ENCODE results near the gene CPT1B. TPM values are rescaled to one million over a fixed set of nuclear protein-coding genes. Genes with fewer than 3 reads are reported as not detected.

CPT1B gene
- total RNA-seq, 1 experiment from 2014 or later, result 19.2 TPM

GRCh38 chr22:50625568-50626313 is 47.5 kb upstream of the CPT1B start:
- Histone ChIP-seq H3K9me3 (ENCODE audit: low read depth, low read length, poor library complexity, severe bottlenecking) (no peaks in the 10 kb centered on the region), H3K27me3 (replicated peaks; ENCODE audit: insufficient read depth, low read depth, low read length, poor library complexity) (no peaks in the 10 kb centered on the region), H3K36me3 (ENCODE audit: insufficient read depth, low read length, poor library complexity, severe bottlenecking) (no peaks in the 10 kb centered on the region), H3K27ac (ENCODE audit: low read depth, low read length, poor library complexity, severe bottlenecking) (no peak overlapping the region), H3K4me1 (ENCODE audit: insufficient read depth, low read length, poor library complexity, severe bottlenecking) (peaks cover 19% of the 10 kb centered on the region), H3K4me3 (ENCODE audit: low read depth, low read length, poor library complexity, severe bottlenecking) (no peak overlapping the region)
- CTCF ChIA-PET, result no interaction called here
- POLR2A ChIA-PET (ENCODE audit: low non-redundant PET), result no interaction called here
- no peak for TF ChIP-seq CTCF (conservative IDR thresholded peaks at IDR 0.05; ENCODE audit: low read depth, low read length)
- no peak for TF ChIP-seq EZH2 (IDR thresholded peaks at IDR 0.05; ENCODE audit: borderline replicate concordance, low read depth, low read length, poor library complexity, severe bottlenecking)
- DNase-seq (ENCODE audit: low spot score), result no peak
- no TSS peak for BruUV-seq (replicated peaks)
- intact Hi-C loops (cut with micrococcal nuclease; ENCODE audit: unreplicated experiment), result no loop called here

- DNase-seq (ENCODE audit: low spot score), result no peak
- H3K9me3 ChIP-seq (ENCODE audit: low read depth, low read length, poor library complexity, severe bottlenecking), result no peaks in the 10 kb centered on the region
- peaks cover 19% of the 10 kb centered on the region for H3K4me1 ChIP-seq (ENCODE audit: insufficient read depth, low read length, poor library complexity, severe bottlenecking)
- H3K4me3 ChIP-seq (ENCODE audit: low read depth, low read length, poor library complexity, severe bottlenecking), result no peak overlapping the region
- no peaks in the 10 kb centered on the region for H3K27me3 ChIP-seq (replicated peaks; ENCODE audit: insufficient read depth, low read depth, low read length, poor library complexity)
- intact Hi-C loops (cut with micrococcal nuclease; ENCODE audit: unreplicated experiment), result no loop called here
- TF ChIP-seq EZH2 (IDR thresholded peaks at IDR 0.05; ENCODE audit: borderline replicate concordance, low read depth, low read length, poor library complexity, severe bottlenecking) (no peak), CTCF (conservative IDR thresholded peaks at IDR 0.05; ENCODE audit: low read depth, low read length) (no peak)
- ChIA-PET CTCF (no interaction called here), POLR2A (ENCODE audit: low non-redundant PET) (no interaction called here)
- no TSS peak for BruUV-seq (replicated peaks)
- H3K36me3 ChIP-seq (ENCODE audit: insufficient read depth, low read length, poor library complexity, severe bottlenecking), result no peaks in the 10 kb centered on the region
- no peak overlapping the region for H3K27ac ChIP-seq (ENCODE audit: low read depth, low read length, poor library complexity, severe bottlenecking)
Measured at GRCh38 chr22:50625131-50625567, 46.9 kb upstream of the CPT1B start.

GRCh38 chr22:50624347-50625130 is 46.3 kb upstream of the CPT1B start:
- intact Hi-C loops (cut with micrococcal nuclease; ENCODE audit: unreplicated experiment), result loop anchor here (5.0 kb wide), 2 partner anchors 68 to 477 kb away; no protein-coding TSS in a partner anchor
- Histone ChIP-seq H3K27me3 (replicated peaks; ENCODE audit: insufficient read depth, low read depth, low read length, poor library complexity) (no peaks in the 10 kb centered on the region), H3K27ac (ENCODE audit: low read depth, low read length, poor library complexity, severe bottlenecking) (no peak overlapping the region), H3K4me3 (ENCODE audit: low read depth, low read length, poor library complexity, severe bottlenecking) (no peak overlapping the region), H3K9me3 (ENCODE audit: low read depth, low read length, poor library complexity, severe bottlenecking) (no peaks in the 10 kb centered on the region), H3K36me3 (ENCODE audit: insufficient read depth, low read length, poor library complexity, severe bottlenecking) (no peaks in the 10 kb centered on the region), H3K4me1 (ENCODE audit: insufficient read depth, low read length, poor library complexity, severe bottlenecking) (peaks cover 19% of the 10 kb centered on the region)
- ChIA-PET CTCF (no interaction called here), POLR2A (ENCODE audit: low non-redundant PET) (no interaction called here)
- no TSS peak for BruUV-seq (replicated peaks)
- DNase-seq (ENCODE audit: low spot score), result no peak
- TF ChIP-seq CTCF (conservative IDR thresholded peaks at IDR 0.05; ENCODE audit: low read depth, low read length) (no peak), EZH2 (IDR thresholded peaks at IDR 0.05; ENCODE audit: borderline replicate concordance, low read depth, low read length, poor library complexity, severe bottlenecking) (no peak)
